GM20431 (cell line): ENCODE results near the gene GAS7.

ENCODE experiments used
- in situ Hi-C: fragments of 300-500 bp; cut with MseI, MboI; formaldehyde crosslinking; loops from one replicate; pipeline ENCODE4 v1.15.0; 2020; ENCODE audit warnings: low sequenced_read_pairs; ENCODE audit not compliant: unreplicated experiment

The GAS7 gene

GRCh38 chr17:9890124-9890523 lies 308.3 kb downstream of the GAS7 start:
- in situ Hi-C loops: no loop called here

- in situ Hi-C loops: no loop called here
Observed at GRCh38 chr17:9887508-9887907, 310.9 kb downstream of the GAS7 start.

GRCh38 chr17:9886141-9886930 lies 312.1 kb downstream of the GAS7 start:
- in situ Hi-C loops: no loop called here

- in situ Hi-C loops: no loop called here
Observed at GRCh38 chr17:9883451-9883850, 315.0 kb downstream of the GAS7 start.

GRCh38 chr17:9880582-9880999 lies 317.8 kb downstream of the GAS7 start:
- in situ Hi-C loops: no loop called here

DNA sequence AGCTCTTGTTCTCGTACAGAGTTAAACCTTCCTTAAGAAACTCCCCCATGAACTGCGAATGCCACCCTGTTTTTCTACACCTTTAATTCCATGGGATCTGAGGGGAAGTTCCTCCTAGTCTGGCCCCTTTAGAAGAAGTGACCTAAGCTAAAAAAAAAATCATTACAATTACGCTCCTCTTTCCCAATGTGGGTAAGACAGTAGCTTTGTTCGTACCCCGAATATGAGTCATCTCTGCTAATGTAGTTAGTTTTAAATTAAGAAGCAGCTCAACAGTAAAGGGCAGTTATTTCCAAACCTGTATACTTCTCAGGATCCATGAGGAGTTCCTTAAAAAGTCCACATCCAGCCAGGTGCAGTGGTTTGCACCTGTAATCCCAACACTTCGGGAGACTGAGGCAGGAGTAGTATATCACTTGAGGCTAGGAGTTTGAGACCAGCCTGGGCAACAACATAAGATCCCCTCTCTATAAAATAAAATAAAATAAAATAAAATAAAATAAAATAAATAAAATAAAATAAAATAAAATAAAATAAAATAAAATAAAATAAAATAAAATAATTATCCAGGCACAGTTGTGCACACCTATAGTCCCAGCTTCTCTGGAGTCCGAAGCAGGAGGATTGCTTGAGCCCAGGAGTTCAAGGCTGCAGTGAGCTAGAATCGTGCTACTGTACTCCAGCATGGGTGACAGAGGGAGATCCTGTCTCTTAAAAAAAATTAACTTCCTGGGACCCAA lies 319.4 kb downstream of the GAS7 start:
- in situ Hi-C loops: no loop called here

GRCh38 chr17:9878356-9878755 lies 320.1 kb downstream of the GAS7 start:
- in situ Hi-C loops: no loop called here

DNA sequence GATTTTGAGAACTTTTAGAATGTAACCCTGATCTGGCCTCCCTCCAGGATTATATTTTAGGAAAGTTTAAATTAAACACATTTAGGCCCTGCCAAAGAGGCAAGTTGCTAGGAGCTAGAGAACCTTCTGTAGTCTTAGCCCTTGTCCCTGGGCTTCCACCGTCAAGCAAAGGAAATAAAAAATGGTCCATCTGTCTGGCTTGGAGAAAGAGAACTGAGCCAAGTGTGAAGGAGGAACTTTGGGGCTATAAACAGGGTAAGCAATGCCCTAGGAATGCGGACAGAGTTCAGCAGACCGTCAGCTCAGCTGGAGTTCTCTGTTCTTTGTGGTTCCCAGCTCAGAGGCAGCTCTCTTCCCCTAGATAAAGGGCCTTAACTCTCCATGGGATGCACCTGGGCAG lies 323.0 kb downstream of the GAS7 start:
- in situ Hi-C loops: no loop called here

DNA sequence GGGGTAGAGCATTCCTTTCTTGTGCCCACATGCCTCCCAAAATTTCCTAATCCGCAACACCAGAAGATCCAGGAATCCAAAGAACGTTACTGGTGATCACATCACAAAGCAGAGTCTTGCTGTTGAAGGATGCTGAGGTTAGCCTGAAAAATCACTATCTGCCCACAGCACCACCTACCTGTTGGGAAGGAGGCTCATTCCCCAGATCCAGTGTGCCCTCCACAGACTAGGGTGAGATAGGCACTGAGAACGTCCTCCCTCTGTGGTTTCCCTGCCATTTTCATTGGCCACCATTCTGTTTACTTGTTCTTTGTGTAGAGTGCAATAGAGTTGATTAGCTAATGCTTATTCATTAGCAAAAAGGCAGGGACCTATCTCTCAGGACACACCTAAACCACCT lies 323.7 kb downstream of the GAS7 start:
- in situ Hi-C loops: no loop called here

- in situ Hi-C loops: no loop called here
Observed at GRCh38 chr17:9872852-9873251, 325.6 kb downstream of the GAS7 start.

DNA sequence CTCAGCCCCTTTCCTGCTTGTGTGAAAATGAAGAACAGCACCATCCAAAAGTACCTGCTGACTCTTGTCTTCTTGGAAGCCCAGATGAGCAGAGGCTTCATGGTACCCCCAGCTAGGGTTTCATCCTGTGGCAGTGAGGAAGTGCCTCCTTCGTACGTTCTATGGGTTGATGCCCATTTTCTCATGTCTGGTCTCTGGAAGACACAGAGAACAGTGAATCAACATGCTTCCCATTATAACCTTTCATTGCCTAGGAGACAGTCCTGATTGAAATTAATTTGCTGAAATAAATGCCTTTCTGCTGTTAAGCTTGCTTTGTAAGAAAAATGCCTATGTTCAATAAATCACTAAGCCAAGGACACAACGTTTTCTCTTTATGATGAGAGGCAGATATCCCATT lies 329.9 kb downstream of the GAS7 start:
- in situ Hi-C loops: no loop called here

DNA sequence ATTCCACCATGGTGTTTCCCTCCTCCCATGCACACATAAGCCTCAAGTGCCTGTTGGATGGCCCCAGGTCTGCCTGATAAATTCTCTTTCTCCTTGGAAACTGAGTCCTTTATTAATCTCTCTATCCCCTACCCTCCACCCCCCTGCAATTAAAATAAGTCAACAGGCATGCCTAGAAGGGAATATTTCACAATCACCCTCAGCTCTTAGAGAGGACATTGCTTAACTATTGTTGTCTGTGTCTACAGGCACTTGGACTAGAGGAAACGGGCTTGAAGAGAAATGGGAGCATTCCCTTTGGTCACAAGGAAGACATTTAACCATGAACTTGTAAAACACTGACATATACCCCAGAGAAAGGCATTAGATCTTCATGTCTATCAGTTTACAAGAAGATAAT lies 332.8 kb downstream of the GAS7 start:
- in situ Hi-C loops: no loop called here

DNA sequence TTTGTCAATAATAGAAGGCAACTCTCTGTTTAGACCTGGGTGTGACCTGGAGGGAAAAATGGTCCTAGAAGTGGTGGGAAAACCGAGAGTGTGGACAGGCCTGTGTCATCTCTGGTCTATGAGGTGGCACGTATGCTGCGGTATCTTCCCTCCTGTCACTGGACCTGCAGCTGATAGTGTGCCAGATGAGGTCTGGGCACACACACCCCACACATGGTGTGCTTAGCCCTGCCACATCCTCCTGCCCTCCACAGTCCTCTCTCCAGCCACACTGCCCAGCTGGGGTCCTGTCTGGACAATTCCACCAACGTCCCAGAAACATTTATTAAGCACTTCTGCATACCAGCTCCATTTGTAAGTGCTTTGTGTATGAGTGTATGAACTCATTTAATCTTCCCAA lies 335.5 kb downstream of the GAS7 start:
- in situ Hi-C loops: no loop called here

GRCh38 chr17:9862220-9862619 lies 336.2 kb downstream of the GAS7 start:
- in situ Hi-C loops: no loop called here

DNA sequence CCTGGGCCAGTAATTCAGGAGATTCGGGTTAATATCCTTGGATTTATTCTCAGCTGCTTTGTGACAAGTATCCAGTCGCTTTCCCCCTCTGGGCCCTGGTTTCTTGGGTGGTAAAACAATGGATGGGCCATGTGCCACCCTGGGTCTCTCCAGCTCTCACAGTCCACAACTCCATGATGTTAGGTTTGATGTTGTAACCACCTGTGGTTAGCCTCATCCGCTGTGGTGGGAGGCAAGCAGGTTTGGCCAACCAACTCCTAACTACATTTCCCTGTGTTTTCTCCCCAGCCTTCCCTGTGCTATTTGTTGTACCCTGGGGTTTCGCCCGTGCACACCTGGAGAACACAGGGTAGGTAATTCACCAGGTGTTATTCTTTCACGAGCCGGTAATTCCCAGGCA lies 337.6 kb downstream of the GAS7 start:
- in situ Hi-C loops: no loop called here
